Hematopoietic multipotent progenitor cell treated with erythropoietin and hydrocortisone succinate and interleukin-3 and kit ligand, for 15 days (in vitro differentiated cells): ENCODE data around the gene MSI2.
"Not testable (repeated sequence)": the region's sequence is repeated elsewhere in the genome, so short reads cannot be mapped to it uniquely, and the experiment has no call there.

ENCODE experiments used
- DNase-seq: peaks from one replicate; pipeline ENCODE4 v3.0.0-alpha.2; 2015; ENCODE audit warnings: low spot score

Gene MSI2

DNA sequence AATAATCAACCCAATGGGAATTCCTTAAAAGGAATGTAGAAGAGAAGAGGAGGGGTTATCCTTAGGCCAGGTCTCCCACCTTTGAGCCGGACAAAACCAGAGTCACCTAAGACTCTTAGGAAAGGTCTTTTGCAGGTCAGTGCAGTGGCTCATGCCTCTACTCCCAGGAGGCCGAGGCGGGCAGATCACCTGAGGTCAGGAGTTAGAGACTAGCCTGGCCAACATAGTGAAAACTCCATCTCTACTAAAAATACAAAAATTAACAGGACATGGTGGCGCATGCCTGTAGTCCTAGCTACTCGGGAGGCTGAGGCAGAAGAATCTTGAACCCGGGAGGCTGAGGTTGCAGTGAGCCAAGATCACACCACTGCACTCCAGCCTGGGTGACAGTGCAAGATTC lies 365.5 kb downstream of the MSI2 start:
- DNase-seq = not testable (repeated sequence)

DNA sequence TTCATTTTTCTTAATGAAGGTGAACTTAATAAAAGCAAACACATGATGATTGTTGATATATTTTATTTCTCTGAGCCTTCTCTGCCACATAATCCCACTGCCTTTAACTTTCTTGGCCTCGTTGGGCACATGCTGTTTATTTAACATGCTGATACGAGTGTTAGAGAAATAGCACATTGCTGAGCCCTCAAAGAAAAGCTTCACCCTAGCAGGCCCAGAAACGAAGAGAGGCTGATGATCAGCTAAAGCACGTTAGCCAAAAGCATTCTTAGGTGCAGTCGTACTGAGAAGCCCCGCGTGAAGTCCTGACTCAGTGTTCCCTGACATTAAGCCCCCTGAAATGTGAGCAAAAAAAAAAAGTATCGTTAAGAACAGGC lies 366.0 kb downstream of the MSI2 start:
- DNase-seq = no peak

DNA sequence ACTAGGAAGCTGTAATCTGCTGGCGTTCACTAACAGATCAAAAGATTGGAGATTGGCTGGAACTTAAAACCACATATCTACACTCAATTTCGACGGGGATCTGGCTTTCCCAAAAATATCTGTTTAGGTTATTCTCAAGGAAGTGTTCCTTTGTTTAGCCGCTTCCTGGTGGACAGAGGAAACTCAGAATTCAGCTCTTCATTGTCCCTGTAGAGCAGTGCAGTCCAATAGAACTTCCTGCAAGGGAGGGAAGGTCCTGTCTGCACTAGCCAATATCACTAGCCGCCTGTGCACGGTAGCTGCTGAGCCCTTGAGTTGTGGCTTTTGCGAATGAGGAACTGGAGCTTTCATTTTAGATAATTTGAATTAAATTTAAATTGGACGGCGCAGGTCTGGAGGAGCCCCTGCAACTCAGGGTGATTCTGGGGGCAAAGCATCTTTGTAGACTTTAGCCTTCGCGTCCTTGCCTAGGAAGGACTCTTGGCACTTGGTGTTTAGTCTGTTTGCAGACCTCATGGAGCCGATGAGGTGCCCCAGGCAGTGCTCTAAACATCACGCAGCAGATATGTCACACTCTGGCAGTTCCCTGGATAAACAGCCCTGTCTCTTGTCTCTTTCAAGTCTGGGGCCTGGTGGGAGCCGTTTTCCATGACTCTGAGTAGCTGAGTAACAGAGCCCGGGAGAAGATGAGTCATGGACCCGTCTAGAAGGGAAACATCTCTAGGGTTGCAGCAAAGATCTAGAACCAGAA lies 366.5 kb downstream of the MSI2 start:
- DNase-seq = no peak

DNA sequence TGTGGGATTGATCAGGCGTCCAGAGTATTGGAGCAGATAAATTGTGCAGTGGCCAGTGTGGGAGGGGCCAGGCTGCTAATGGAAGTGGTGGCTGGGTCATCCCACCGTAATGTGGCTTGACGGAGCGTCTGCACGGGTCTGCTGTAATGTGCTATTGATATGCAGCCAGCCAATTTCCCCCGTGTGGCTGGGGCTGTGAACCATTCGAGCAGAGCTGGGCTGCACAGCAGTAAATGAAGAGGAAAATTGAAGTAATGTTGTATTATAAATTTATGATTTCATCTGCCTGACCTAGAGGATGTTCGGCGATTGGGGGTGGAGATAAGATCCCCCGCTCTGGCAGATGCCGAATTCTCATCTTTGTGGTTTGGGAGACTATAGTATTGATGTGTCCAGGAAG lies 367.3 kb downstream of the MSI2 start:
- no peak for DNase-seq

DNA sequence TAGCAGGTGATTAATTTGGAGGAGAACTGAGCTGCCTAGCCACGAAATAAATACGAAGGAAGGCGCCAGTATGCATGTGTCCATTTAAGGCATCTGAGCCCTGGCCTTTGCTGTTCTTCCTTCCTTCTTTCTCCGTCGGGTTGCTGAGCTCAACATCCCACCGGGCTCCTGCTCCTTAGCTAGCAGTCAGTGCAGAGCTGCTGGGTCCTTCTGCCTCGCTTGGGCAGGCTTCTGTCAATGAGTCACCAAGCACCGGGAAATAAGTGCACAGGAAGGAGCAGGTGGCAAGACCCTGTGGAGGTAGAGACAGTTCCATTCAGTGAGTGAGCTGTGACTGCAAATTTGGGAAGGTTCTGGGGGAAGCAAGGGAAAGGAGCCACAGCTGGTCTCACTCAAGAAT lies 368.1 kb downstream of the MSI2 start:
- DNase-seq = no peak

DNA sequence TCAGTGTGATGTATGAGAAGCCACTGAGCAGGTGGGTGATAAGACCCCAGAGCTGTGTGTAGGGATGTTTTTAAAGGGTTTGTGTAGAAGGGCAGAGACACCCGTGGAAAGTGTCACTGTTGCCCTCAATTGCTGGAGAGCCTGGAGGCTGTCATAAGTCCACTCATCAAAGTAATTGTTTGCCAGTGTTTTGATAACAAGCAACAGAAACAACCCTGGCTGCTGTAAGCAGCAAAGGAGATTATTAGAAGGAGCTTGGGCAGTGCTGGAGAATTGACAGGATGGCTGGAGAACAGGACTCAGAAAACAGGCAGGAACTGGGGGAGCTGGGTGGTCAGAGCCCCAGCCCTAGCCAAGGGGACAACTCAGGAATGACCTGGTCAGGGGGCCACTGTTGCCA lies 369.2 kb downstream of the MSI2 start:
- DNase-seq = no peak

DNA sequence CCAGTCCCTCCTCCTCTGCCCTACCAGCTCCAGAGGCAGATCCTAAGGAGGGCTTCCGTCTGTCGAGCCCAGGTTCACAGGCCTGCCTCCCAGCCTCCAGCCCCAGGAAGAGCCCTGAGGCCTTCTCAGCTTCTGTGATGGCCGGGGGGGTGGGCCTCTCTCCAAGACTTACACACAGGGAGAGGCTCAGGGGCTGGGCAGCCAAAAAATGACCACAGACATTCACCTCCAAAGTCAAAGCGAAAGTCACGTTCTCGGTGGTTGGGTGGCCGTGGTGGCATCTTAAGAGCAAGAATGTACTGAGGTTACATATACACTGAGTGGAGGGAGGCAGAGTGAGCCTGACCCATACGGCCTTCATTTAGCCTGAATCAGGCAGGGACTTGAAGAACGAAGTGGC lies 369.6 kb downstream of the MSI2 start:
- no peak for DNase-seq

DNA sequence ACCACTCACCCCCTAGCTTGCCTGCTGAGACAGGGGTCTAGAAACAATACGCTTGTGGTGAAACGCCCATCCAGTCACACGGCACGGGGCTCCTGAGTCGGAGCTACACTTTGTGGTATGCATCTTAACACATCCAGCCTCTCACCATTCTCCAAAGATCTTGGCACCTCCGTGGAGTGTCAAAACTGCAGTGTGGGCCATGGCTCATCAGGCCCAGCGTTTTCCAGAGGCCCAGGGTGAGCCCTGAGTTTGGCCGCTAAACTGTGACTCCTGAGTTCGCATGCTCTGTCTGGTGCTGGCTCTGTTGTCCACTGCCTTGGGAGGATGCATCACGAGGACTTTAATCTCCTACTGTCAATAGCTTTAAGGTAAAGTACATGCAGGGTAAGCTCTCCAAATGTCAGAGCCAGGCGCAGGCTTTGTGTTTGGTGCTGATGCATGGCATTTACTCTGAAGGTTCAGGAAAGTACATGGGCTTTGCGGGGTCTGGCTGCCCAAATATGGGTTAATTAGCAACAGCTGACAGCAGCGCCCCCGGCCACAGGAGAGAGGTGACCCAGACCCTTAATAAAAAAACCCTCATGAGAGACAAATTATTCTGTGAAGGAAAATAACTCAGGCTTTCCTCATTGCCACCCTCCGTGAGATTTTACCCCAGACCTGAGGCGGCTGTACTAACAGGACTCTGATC lies 370.3 kb downstream of the MSI2 start:
- no peak for DNase-seq

DNA sequence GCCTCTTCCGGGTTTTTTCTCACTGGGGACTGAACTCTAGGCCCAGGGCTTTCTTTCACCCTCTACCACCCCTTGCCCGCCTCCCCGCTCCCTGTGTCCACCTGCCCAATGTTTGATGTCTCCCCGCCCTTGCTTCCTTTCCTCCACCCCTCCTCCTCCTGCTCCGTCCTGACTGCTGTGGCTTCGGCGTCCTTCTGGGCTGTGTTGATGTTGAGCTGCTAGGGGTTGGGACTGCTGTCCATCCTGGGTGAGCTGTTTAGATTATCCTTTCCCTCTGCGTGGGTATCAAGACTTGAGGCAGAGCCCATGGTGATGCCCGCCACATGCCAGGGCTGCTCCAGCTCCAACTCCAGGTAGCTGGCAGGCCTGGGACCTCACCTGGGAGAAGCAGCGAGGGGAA lies 371.3 kb downstream of the MSI2 start:
- DNase-seq = no peak

DNA sequence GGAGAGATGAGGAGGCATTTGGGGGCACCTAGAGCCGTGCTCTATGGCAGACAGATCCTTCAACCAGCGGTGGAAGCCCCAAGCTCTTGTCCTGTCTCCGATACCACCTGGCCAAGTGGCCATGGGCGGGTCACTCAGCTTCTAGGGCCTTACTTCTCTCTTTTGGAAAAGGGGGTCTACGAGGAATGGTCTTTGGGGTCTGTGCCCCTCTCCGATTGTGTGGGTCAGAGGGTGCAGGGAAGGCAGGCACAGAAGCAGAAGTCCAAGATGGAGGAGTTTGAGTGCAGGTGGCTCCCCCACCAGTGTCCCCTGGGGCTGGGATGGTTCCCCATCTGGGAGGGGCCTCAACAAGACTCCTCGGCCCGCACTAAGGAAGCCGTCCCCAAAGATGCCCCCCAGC lies 372.1 kb downstream of the MSI2 start:
- no peak for DNase-seq

DNA sequence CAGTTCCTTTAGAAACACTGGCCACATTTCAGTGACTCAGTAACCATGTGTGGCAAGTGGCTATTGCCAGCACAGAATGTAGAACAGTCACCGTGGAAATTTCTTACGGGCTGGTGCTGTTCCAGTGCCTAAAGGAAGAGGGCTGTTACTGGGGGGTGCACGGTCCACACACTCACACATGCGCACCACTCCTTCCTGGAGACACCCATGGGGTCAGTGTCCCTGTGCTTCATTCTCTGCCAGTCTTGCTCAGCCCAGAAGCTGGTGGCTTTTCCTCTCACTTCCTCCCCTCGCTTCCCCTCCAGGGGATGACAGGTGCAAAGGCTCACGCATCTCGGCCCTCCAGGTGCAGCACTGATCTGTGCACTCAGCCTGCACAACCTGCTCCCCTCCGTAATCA lies 373.1 kb downstream of the MSI2 start:
- no peak for DNase-seq

DNA sequence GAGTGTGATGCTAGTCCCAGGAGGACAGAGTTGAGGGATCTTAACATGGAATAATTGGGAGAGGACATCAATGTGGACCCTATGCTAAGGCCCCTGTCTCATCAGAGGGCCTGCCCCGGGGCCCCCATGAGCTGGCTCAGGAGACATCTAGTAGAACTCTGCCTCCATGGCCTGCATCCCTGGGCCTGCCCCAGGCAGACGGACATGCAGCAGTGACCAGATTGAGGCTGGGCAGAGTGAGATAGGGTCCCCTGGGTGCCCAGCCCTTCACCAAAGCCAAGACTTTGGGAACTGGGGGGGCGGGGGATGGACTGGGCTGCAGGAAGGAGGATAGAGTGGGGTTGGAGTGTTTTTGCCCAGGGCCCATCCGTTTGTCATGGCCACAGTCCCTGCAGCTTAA lies 373.6 kb downstream of the MSI2 start:
- no peak for DNase-seq

DNA sequence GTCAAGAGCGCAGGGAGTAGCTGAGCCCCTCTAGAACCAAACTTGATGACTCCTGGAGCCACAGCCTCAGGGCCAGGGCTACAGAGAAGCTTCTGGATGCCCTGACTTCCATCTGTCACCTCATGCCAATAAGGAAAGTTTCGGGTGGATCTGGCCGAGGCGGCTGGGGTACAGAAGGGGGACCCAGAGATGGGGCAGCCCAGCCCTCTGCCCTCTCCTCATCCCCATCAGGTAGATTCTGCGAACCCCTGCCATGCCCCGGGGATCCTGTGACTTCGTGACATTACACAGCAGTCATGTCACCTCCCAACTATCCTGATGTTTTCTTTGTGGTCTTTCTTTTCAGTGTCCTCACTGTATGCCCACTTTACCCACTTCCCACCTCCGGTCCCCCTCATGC lies 374.4 kb downstream of the MSI2 start:
- no peak for DNase-seq

DNA sequence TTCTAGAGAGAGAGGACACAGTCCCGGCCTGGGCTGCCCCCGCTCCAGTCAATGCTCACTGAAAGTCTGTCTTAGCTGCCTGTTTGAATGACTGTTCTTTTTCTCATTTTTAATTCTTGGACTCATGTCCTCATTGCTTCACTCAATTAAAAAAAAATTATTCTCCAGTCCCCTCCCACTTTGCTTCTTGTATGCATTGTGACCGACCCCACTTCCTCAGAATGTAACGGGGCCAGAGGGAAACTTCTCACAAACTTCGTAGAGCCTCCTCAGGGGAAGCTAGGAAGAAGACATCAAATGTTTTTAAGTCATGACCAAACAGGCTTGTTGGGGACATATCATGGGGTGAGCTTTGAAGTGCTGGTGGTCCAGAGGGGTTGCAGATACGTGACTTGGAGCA lies 375.5 kb downstream of the MSI2 start:
- no peak for DNase-seq

DNA sequence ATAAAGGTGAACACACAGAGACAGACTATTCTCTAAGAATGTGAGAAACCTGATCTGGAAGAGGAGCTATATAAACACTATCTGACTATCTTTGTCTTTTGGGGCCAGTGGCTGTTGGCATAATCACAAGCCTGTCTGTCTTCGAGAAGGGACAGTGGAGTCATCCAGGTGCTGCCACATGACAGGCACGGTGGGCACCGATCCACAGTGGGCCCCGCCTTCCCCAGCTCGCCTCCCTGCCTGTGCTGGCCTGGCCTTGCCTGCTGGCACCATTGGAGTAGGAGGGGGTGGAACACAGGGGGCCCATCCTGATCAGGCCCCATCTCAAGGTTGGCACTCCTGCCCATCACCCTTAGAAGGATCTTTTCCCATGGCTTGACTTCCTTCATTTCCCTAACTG lies 376.0 kb downstream of the MSI2 start:
- no peak for DNase-seq

DNA sequence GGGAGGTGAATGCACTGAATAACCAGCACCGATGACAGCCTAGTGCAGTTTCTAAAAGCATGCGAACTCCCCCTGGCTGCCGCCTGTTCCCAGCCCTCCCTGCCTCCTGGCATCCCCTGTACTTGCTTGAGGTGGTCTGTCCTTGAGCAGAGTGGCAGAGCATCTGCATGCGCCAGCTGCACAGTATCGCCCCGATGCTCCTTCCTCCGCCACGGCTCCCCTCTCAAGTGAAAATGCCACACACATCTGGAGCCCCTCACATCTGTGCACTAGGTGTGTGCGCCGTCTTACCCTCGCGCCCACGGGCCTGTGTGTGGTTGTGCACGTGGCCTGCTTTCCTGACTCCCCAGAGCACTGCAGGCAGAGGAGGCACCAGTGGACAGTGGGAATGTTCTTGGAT lies 376.9 kb downstream of the MSI2 start:
- no peak for DNase-seq

DNA sequence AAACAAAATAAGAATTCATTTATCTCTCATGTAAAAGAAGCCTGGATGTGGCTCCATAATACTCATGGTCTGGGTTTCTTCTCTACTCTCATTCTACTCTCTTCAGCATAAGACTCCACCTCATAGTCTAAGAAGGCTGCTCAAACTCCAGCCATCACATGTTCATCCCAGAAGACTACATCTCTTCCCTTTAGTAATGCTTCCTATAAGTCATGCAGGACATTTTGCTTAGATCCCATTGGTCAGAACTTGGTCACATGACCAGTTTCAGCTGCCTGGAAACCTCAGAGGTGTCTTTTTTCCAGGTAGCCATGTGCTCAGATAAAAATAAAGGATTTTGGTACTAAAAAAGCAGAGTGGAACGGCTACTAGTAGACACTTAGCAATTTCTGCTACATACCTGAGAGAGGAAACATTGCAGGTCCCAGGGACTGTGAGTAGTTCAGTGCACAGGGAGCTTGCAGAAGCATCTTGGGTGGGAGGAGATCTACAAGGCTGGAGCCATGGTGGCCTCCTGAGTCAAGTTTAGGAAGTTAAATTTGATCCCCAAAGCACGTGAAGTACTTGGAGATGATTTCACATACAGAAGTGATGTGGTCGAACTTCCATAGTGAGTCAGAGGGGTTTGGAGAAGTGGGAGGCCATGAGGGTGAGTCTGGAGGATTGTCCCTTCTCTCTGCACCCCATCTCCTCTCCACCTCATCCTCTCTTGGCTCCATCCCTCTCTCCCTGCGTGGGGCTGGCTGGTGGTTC lies 378.6 kb downstream of the MSI2 start:
- DNase-seq = no peak

DNA sequence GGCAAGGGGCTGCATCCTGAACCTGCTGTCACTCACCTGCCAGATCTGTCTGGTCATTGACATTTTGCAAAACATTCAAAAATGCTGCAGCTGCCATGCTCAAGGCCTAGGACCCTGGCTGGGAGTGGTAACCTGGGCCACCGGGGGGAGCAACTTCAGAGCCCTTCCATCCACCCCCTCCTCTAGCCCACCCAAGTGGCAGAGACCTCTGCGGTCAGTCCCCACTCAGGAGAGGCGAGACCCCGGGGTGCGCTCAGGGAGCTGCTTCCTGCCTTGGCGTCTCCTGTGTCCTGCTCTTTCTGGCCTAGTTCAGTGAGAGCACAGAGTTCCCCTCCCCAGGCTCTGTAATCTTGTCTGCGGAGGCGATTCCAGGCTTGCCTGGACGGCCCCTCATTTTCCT lies 380.0 kb downstream of the MSI2 start:
- DNase-seq = no peak

DNA sequence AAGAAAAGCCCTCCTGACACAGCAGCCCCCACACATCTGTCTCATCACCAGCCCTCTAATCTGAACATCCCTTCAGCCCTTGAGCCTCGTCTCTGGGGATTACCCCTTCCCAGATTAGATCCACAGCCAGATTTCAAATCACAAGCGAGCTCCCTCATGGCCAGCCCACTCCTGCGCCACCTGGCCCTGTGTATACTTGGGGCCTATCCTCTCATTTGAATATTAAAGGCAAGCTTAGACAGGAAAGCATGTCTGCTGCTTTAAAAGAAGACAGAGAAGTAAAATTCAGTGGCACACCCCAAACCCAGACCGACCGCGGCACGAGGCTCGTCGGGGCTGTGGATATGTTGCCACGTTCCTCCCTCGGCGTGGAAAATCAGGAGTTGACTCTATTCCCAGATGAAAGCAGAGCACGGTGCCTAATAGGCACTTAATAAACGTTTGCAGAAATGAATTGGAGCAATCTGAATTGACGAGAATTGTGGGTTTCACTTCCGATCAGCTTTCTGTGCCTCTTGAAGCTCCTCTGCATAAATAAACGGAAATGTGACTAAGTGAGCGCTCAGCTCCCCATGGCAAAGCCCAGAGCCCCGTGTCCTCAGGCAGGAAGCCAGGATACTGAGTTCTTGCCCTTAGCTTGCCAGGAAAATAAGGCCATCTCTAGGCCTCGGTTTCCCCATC lies 380.8 kb downstream of the MSI2 start:
- no peak for DNase-seq

DNA sequence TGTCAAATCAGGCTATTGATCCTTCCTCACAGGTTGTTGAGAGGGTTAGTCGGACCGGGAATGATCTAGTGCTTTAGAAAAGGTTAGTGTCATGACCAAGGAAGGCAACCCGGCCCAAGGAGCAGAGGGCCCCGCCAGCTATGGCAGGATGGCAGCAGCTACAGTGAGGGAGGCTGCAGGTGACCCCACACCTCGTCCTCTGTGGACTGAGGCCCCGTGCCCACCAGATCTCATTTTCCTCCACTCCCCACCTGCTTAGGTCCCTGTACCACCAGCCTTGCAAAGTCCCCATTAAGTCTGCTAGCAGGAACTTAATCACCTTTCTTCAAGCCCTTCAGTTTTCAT lies 381.3 kb downstream of the MSI2 start:
- DNase-seq = no peak

DNA sequence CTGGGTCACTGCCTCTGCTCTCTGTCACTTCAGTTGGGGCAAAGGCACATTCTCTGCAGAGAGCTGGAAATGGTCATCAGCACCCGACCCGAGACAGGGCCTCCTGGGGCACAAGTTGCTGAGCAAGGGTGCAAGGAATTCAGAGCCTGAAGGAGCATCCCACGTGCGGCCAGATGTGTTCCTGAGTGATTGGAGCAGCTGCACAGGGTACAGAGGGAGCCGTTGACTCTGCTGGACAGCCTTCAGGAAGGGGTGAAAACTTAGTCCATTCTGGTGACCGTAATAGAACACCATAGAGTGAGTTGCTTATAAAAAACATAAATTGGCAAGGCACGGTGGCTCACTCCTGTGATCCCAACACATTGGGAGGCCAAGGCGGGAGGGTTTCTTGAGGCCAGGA lies 382.0 kb downstream of the MSI2 start:
- no peak for DNase-seq

DNA sequence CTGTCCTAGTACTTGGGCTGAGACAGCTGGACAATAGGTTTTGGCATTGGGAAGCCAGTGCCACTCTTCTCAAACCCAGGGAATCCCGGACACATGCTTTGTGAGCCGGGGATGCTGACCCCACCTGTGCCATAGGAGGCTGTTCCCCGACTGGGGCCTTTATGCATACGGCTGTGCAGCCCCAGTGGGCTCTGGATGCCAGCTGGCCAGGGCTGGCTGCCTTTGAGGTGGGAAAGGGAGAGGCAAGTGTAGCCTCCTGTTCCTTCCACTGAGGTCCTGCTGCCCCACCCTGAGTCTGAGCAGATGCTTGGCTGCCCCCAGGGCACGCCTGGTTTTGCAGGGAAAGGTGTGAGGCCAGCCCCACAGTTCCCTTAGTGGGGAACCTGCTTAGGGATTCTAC lies 383.1 kb downstream of the MSI2 start:
- no peak for DNase-seq

DNA sequence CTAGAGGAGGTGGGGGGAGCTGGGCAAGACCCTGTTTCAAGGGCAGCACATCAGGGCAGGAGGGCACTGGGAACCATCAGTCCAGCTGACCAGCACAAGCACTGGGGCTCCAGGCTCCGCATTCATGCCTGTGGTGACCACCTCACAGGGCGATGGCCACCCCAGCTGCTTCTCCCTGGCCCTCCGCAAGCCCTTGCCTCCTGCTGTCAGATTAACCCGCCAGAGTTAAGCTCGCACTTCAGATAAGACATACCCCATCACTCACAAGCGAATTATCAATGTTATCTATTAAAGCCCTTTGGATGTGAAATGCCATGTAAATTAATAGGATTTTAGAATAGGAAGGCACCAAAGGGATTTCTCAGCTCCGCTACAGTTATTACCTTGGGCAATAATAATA lies 383.8 kb downstream of the MSI2 start:
- no peak for DNase-seq
